ENCODE data around the gene OR56B1. TPM values are rescaled to one million over a fixed set of nuclear protein-coding genes. Genes with fewer than 3 reads are reported as not detected.
"Not testable (repeated sequence)": the region's sequence is repeated elsewhere in the genome, so short reads cannot be mapped to it uniquely, and the experiment has no call there.

Gene OR56B1
- total RNA-seq, 4 donors from 2014 or later, result not detected

DNA sequence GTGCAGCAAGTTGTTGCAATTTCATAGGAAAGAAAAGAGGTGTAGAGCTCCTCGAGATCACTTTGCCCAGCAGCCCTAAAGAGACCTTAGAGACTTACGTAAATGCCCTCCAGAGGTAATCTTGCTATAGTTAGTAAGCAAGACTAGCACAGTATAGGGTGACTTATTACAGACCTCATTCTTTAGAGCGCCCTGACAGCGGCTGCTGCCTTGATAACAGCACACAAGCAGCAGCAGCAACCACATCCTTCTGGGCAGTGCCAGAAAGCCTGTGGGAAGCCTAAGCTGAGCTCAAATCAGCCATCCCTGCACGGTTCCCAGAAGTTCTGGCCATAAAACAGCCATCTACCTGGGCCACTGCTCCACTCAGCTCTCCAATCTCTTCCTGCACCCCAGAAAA lies 22.6 kb upstream of the OR56B1 start:
- intact Hi-C loops (cut with DNase I; ENCODE audit: low total_unique reads), result no loop called here

DNA sequence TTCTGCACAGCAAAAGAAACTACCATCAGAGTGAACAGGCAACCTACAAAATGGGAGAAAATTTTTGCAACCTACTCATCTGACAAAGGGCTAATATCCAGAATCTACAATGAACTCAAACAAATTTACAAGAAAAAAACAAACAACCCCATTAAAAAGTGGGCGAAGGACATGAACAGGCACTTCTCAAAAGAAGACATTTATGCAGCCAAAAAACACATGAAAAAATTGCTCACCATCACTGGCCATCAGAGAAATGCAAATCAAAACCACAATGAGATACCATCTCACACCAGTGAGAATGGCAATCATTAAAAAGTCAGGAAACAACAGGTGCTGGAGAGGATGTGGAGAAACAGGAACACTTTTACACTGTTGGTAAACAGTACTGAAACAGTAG lies 19.7 kb upstream of the OR56B1 start:
- H3K27me3 ChIP-seq; H3K36me3 ChIP-seq; H3K27ac ChIP-seq; H3K9me3 ChIP-seq; DNase-seq; intact Hi-C loops (cut with DNase I; ENCODE audit: low total_unique reads); H3K4me3 ChIP-seq; H3K4me1 ChIP-seq; in situ Hi-C loops (cut with MboI; ENCODE audit: low pct_ligation_motif_present in 1 of 4, low pct_unique_long_range_greater_than_20kb in 1 of 4, low sequenced_read_pairs in 3 of 4): not testable (repeated sequence)
- 92% methylated on average over 1 of the region's 1 CpG; no CpG with 5 or more reads in 1 of the 2 donors for WGBS, 2 donors (ENCODE audit: low coverage in 1 of 2)

More for the DNA sequence above, 22.6 kb upstream of the OR56B1 start:
- H3K27me3 ChIP-seq, result no peaks in the 10 kb centered on the region
- H3K9me3 ChIP-seq, result no peaks in the 10 kb centered on the region
- peaks cover 0 to 2% (median 0%) of the 10 kb centered on the region in 4 donors for H3K36me3 ChIP-seq
- in situ Hi-C loops (cut with MboI; ENCODE audit: low pct_ligation_motif_present in 1 of 4, low pct_unique_long_range_greater_than_20kb in 1 of 4, low sequenced_read_pairs in 3 of 4), result no loop called here
- TF ChIP-seq POLR2AphosphoS5 (IDR thresholded peaks at IDR 0.05) (no peak), EP300 (IDR thresholded peaks at IDR 0.05; ENCODE audit: low read depth) (no peak), POLR2A (IDR thresholded peaks at IDR 0.05) (no peak)
- TF ChIP-seq, protein P1, sequence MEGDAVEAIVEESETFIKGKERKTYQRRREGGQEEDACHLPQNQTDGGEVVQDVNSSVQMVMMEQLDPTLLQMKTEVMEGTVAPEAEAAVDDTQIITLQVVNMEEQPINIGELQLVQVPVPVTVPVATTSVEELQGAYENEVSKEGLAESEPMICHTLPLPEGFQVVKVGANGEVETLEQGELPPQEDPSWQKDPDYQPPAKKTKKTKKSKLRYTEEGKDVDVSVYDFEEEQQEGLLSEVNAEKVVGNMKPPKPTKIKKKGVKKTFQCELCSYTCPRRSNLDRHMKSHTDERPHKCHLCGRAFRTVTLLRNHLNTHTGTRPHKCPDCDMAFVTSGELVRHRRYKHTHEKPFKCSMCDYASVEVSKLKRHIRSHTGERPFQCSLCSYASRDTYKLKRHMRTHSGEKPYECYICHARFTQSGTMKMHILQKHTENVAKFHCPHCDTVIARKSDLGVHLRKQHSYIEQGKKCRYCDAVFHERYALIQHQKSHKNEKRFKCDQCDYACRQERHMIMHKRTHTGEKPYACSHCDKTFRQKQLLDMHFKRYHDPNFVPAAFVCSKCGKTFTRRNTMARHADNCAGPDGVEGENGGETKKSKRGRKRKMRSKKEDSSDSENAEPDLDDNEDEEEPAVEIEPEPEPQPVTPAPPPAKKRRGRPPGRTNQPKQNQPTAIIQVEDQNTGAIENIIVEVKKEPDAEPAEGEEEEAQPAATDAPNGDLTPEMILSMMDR (IDR thresholded peaks at IDR 0.05), result no peak
- no peak overlapping the region for H3K4me3 ChIP-seq
- DNase-seq, result no peak
- H3K27ac ChIP-seq, result no peak overlapping the region
- no peaks in the 10 kb centered on the region for H3K4me1 ChIP-seq
- WGBS, 2 donors (ENCODE audit: low coverage in 1 of 2), result 60 to 78% methylated on average over 1 to 5 of the region's 5 CpGs

DNA sequence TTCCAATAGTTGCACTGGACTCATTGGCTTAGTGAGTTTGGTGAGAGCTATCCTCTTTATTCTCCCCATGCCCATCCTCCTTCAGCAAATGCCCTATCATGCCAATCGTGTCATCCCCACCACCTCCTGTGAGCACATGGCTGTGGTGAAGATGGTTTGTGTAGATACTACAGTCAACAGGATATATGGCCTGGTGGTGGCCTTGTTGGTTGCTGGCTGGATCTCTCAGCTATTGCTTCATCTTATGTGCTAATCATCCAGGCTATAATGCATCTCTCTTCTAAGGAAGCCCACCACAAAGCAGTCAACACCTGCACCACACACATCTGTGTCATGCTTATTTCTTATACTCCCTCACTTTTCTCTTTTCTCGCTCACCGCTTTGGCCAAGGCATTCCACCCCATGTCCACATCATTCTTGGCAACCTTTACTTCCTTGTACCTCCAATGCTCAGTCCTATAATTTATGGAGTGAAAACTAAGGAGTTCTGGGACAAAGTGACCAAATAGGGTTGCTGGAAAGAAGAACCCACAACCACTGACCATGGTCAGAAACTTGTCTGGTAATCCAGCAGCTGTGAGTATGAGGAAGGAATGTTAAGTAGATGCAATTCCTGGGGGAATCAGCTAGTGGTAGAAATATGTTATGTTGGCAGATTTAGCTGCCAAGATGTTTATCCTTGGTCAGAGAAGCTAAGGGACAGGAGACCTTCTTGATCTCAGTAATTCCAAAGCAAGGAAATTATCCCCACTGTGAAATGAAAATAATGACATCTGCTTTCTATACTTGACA lies 16.3 kb upstream of the OR56B1 start:
- DNase-seq, result no peak
- Histone ChIP-seq H3K27ac (no peak overlapping the region), H3K27me3 (no peaks in the 10 kb centered on the region), H3K4me1 (no peaks in the 10 kb centered on the region), H3K9me3 (no peaks in the 10 kb centered on the region), H3K36me3 (no peaks in the 10 kb centered on the region), H3K4me3 (no peak overlapping the region)
- intact Hi-C loops (cut with DNase I; ENCODE audit: low total_unique reads), result no loop called here
- 97 to 100% methylated on average over 1 to 3 of the region's 3 CpGs for WGBS, 2 donors (ENCODE audit: low coverage in 1 of 2)
- TF ChIP-seq POLR2A (IDR thresholded peaks at IDR 0.05) (no peak), POLR2AphosphoS5 (IDR thresholded peaks at IDR 0.05) (no peak), EP300 (IDR thresholded peaks at IDR 0.05; ENCODE audit: low read depth) (no peak)
- TF ChIP-seq, protein P1 (IDR thresholded peaks at IDR 0.05), result no peak
- in situ Hi-C loops (cut with MboI; ENCODE audit: low pct_ligation_motif_present in 1 of 4, low pct_unique_long_range_greater_than_20kb in 1 of 4, low sequenced_read_pairs in 3 of 4), result no loop called here

DNA sequence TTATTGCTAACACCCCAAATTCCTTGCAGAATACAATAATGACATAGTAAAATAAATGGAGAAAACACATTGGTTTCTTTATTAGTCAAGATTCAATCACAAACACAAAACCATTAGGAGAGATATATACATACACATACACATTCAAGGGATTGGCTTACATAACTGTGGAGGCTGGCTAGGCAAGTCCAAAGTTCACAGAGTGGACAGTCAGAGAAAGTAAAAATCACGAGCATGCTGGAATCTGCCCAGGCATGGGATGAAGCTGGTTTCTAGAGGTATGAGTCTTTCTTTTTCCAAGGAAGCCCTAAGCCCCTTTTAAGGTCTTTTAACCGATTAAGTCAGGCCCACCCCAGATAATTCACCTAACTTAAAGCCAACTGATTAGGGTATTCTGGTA lies 13.6 kb upstream of the OR56B1 start:
- no peaks in the 10 kb centered on the region for H3K9me3 ChIP-seq
- H3K27me3 ChIP-seq, result no peaks in the 10 kb centered on the region
- TF ChIP-seq POLR2A (IDR thresholded peaks at IDR 0.05) (no peak), POLR2AphosphoS5 (IDR thresholded peaks at IDR 0.05) (no peak), EP300 (IDR thresholded peaks at IDR 0.05; ENCODE audit: low read depth) (no peak)
- TF ChIP-seq, protein P1 (IDR thresholded peaks at IDR 0.05), result no peak
- in situ Hi-C loops (cut with MboI; ENCODE audit: low pct_ligation_motif_present in 1 of 4, low pct_unique_long_range_greater_than_20kb in 1 of 4, low sequenced_read_pairs in 3 of 4) (no loop called here), intact Hi-C loops (cut with DNase I; ENCODE audit: low total_unique reads) (no loop called here)
- DNase-seq, result no peak
- no peaks in the 10 kb centered on the region for H3K4me1 ChIP-seq
- H3K36me3 ChIP-seq, result no peaks in the 10 kb centered on the region
- no peak overlapping the region for H3K4me3 ChIP-seq
- no peak overlapping the region for H3K27ac ChIP-seq
- 62 to 72% methylated on average over 2 of the region's 2 CpGs for WGBS, 2 donors (ENCODE audit: low coverage in 1 of 2)

DNA sequence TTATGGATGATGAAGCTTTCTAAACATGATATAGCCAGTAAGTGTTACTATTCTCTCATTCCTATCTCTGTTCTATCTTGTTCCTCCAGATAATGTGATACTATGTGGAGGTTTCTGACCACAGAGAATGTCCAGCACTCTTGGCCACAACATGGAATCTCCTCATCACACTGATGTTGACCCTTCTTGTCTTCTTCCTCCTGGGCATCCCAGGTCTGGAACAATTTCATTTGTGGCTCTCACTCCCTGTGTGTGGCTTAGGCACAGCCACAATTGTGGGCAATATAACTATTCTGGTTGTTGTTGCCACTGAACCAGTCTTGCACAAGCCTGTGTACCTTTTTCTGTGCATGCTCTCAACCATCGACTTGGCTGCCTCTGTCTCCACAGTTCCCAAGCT lies 9.9 kb upstream of the OR56B1 start:
- H3K36me3 ChIP-seq, result no peaks in the 10 kb centered on the region
- in situ Hi-C loops (cut with MboI; ENCODE audit: low pct_ligation_motif_present in 1 of 4, low pct_unique_long_range_greater_than_20kb in 1 of 4, low sequenced_read_pairs in 3 of 4), result no loop called here
- H3K27me3 ChIP-seq, result no peaks in the 10 kb centered on the region
- intact Hi-C loops (cut with DNase I; ENCODE audit: low total_unique reads), result no loop called here
- no peak for TF ChIP-seq POLR2A (IDR thresholded peaks at IDR 0.05)
- no peak for TF ChIP-seq EP300 (IDR thresholded peaks at IDR 0.05; ENCODE audit: low read depth)
- no peak for TF ChIP-seq POLR2AphosphoS5 (IDR thresholded peaks at IDR 0.05)
- TF ChIP-seq, protein P1 (IDR thresholded peaks at IDR 0.05), result no peak
- H3K9me3 ChIP-seq, result no peaks in the 10 kb centered on the region
- no peak for DNase-seq
- 86 to 94% methylated on average over 1 of the region's 1 CpG for WGBS, 2 donors (ENCODE audit: low coverage in 1 of 2)
- H3K4me1 ChIP-seq, result no peaks in the 10 kb centered on the region
- H3K27ac ChIP-seq, result no peak overlapping the region
- no peak overlapping the region for H3K4me3 ChIP-seq
